NCI-H460 (cell line): Measurements from ENCODE around the gene PLAAT4. TPM values are rescaled to one million over a fixed set of nuclear protein-coding genes. Genes with fewer than 3 reads are reported as not detected.
"Not testable (repeated sequence)": the region's sequence is repeated elsewhere in the genome, so short reads cannot be mapped to it uniquely, and the experiment has no call there.

Experiments
- DNase-seq: peaks from one replicate; pipeline ENCODE4 v3.0.0-alpha.2; 2016; ENCODE audit warnings: low read depth; ENCODE audit errors: extremely low read depth
- total RNA-seq: library from RNA; depleted of rRNA; stranded (reverse); fragments of >200 nt; shearing (Covaris generic); gene quantifications from 2 replicates; pipeline ENCODE4 v1.2.3, GENCODE V29; 2014

PLAAT4 gene
- total RNA-seq, 1 experiment from 2014 or later, result not detected

- DNase-seq, result no peak
Observed at GRCh38 chr11:63537293-63538101, 889 bp downstream of the PLAAT4 start.

GRCh38 chr11:63542506-63542905, 5.9 kb downstream of the PLAAT4 start:
- DNase-seq, result not testable (repeated sequence)

GRCh38 chr11:63543711-63544110, 7.1 kb downstream of the PLAAT4 start:
- no peak for DNase-seq

GRCh38 chr11:63547061-63547460, 10.5 kb downstream of the PLAAT4 start:
- DNase-seq, result no peak

- DNase-seq, result no peak
Observed at GRCh38 chr11:63548178-63548577, 11.6 kb downstream of the PLAAT4 start.

GRCh38 chr11:63549411-63549810, 12.8 kb downstream of the PLAAT4 start:
- no peak for DNase-seq

- DNase-seq, result not testable (repeated sequence)
Observed at GRCh38 chr11:63550156-63550700, 13.6 kb downstream of the PLAAT4 start.

GRCh38 chr11:63551091-63551888, 14.7 kb downstream of the PLAAT4 start:
- no peak for DNase-seq

- DNase-seq, result no peak
Observed at GRCh38 chr11:63551889-63552266, 15.3 kb downstream of the PLAAT4 start.

- no peak for DNase-seq
Observed at GRCh38 chr11:63552921-63553320, 16.3 kb downstream of the PLAAT4 start.

GRCh38 chr11:63553759-63554158, 17.2 kb downstream of the PLAAT4 start:
- DNase-seq, result no peak

- DNase-seq, result no peak
Observed at GRCh38 chr11:63554877-63555223, 18.2 kb downstream of the PLAAT4 start.

- no peak for DNase-seq
Observed at GRCh38 chr11:63556404-63557013, 19.9 kb downstream of the PLAAT4 start.

- no peak for DNase-seq
Observed at GRCh38 chr11:63557570-63557969, 21.0 kb downstream of the PLAAT4 start.

- no peak for DNase-seq
Observed at GRCh38 chr11:63558459-63559157, 22.0 kb downstream of the PLAAT4 start.

GRCh38 chr11:63560506-63561180, 24.0 kb downstream of the PLAAT4 start:
- DNase-seq, result no peak

- no peak for DNase-seq
Observed at GRCh38 chr11:63563201-63564055, 26.8 kb downstream of the PLAAT4 start, which contains the start of gene PLAAT2. Gene PLAAT2, minus strand, starts transcription at chr11:63563379. Its CDS starts 55 bp downstream, at chr11:63563324.

- no peak for DNase-seq
Observed at GRCh38 chr11:63564056-63564774, 27.6 kb downstream of the PLAAT4 start.
